ENCODE measurements around the gene ZNF805.

DNA sequence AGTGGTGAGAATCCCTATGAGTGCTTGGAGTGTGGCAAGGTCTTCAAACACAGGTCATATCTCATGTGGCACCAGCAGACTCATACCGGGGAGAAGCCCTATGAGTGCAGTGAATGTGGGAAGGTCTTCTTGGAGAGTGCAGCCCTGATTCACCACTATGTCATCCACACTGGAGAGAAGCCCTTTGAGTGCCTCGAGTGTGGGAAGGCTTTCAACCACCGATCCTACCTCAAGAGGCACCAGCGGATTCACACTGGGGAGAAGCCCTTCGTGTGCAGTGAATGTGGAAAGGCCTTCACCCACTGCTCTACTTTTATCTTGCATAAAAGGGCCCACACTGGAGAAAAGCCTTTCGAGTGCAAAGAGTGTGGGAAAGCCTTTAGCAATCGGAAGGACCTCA is 28.3 kb upstream of the ZNF805 start:
- TF ChIP-seq, protein P1, sequence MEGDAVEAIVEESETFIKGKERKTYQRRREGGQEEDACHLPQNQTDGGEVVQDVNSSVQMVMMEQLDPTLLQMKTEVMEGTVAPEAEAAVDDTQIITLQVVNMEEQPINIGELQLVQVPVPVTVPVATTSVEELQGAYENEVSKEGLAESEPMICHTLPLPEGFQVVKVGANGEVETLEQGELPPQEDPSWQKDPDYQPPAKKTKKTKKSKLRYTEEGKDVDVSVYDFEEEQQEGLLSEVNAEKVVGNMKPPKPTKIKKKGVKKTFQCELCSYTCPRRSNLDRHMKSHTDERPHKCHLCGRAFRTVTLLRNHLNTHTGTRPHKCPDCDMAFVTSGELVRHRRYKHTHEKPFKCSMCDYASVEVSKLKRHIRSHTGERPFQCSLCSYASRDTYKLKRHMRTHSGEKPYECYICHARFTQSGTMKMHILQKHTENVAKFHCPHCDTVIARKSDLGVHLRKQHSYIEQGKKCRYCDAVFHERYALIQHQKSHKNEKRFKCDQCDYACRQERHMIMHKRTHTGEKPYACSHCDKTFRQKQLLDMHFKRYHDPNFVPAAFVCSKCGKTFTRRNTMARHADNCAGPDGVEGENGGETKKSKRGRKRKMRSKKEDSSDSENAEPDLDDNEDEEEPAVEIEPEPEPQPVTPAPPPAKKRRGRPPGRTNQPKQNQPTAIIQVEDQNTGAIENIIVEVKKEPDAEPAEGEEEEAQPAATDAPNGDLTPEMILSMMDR (IDR thresholded peaks at IDR 0.05), result no peak
- no peak for TF ChIP-seq POLR2A (IDR thresholded peaks at IDR 0.05)
